ENCODE data around the gene SSUH2.

Gene SSUH2

GRCh38 chr3:8604006-8604405 lies 40.6 kb downstream of the SSUH2 start:
- no peak overlapping the region for H3K27ac ChIP-seq (ENCODE audit: low read depth, low read length)
- no peaks in the 10 kb centered on the region for H3K36me3 ChIP-seq (ENCODE audit: insufficient read depth, low read length)
- no peaks in the 10 kb centered on the region for H3K27me3 ChIP-seq (ENCODE audit: control insufficient read depth in 1 of 2, insufficient read depth in 2 of 2, low read length in 2 of 2)
- H3K4me1 ChIP-seq (ENCODE audit: insufficient read depth, low read length) = peaks cover 12% of the 10 kb centered on the region
- H3K4me3 ChIP-seq (ENCODE audit: low read depth in 1 of 2, low read length in 2 of 2) = no peak overlapping the region
- no peak overlapping the region for H3K9ac ChIP-seq (ENCODE audit: low read length)
- no peaks in the 10 kb centered on the region for H3K9me3 ChIP-seq (ENCODE audit: low read length)

- Histone ChIP-seq H3K36me3 (ENCODE audit: insufficient read depth, low read length) (no peaks in the 10 kb centered on the region), H3K9me3 (ENCODE audit: low read length) (no peaks in the 10 kb centered on the region), H3K4me1 (ENCODE audit: insufficient read depth, low read length) (peaks cover 12% of the 10 kb centered on the region), H3K27ac (ENCODE audit: low read depth, low read length) (no peak overlapping the region), H3K4me3 (ENCODE audit: low read depth in 1 of 2, low read length in 2 of 2) (no peak overlapping the region), H3K9ac (ENCODE audit: low read length) (no peak overlapping the region), H3K27me3 (ENCODE audit: control insufficient read depth in 1 of 2, insufficient read depth in 2 of 2, low read length in 2 of 2) (no peaks in the 10 kb centered on the region)
Observed at GRCh38 chr3:8603115-8603710, 41.4 kb downstream of the SSUH2 start.

- H3K4me1 ChIP-seq (ENCODE audit: insufficient read depth, low read length) = no peaks in the 10 kb centered on the region
- H3K9ac ChIP-seq (ENCODE audit: low read length) = no peak overlapping the region
- no peaks in the 10 kb centered on the region for H3K36me3 ChIP-seq (ENCODE audit: insufficient read depth, low read length)
- no peaks in the 10 kb centered on the region for H3K27me3 ChIP-seq (ENCODE audit: control insufficient read depth in 1 of 2, insufficient read depth in 2 of 2, low read length in 2 of 2)
- H3K9me3 ChIP-seq (ENCODE audit: low read length) = no peaks in the 10 kb centered on the region
- no peak overlapping the region for H3K4me3 ChIP-seq (ENCODE audit: low read depth in 1 of 2, low read length in 2 of 2)
- no peak overlapping the region for H3K27ac ChIP-seq (ENCODE audit: low read depth, low read length)
Observed at GRCh38 chr3:8600457-8600856, 44.1 kb downstream of the SSUH2 start.

GRCh38 chr3:8599146-8599545 lies 45.5 kb downstream of the SSUH2 start:
- Histone ChIP-seq H3K4me1 (ENCODE audit: insufficient read depth, low read length) (no peaks in the 10 kb centered on the region), H3K4me3 (ENCODE audit: low read depth in 1 of 2, low read length in 2 of 2) (no peak overlapping the region), H3K27me3 (ENCODE audit: control insufficient read depth in 1 of 2, insufficient read depth in 2 of 2, low read length in 2 of 2) (no peaks in the 10 kb centered on the region), H3K9me3 (ENCODE audit: low read length) (no peaks in the 10 kb centered on the region), H3K36me3 (ENCODE audit: insufficient read depth, low read length) (no peaks in the 10 kb centered on the region), H3K9ac (ENCODE audit: low read length) (no peak overlapping the region), H3K27ac (ENCODE audit: low read depth, low read length) (no peak overlapping the region)

GRCh38 chr3:8597219-8597853 lies 47.3 kb downstream of the SSUH2 start:
- Histone ChIP-seq H3K36me3 (ENCODE audit: insufficient read depth, low read length) (no peaks in the 10 kb centered on the region), H3K4me1 (ENCODE audit: insufficient read depth, low read length) (no peaks in the 10 kb centered on the region), H3K9me3 (ENCODE audit: low read length) (no peaks in the 10 kb centered on the region), H3K9ac (ENCODE audit: low read length) (no peak overlapping the region), H3K4me3 (ENCODE audit: low read depth in 1 of 2, low read length in 2 of 2) (no peak overlapping the region), H3K27ac (ENCODE audit: low read depth, low read length) (no peak overlapping the region), H3K27me3 (ENCODE audit: control insufficient read depth in 1 of 2, insufficient read depth in 2 of 2, low read length in 2 of 2) (no peaks in the 10 kb centered on the region)

- Histone ChIP-seq H3K27ac (ENCODE audit: low read depth, low read length) (no peak overlapping the region), H3K27me3 (ENCODE audit: control insufficient read depth in 1 of 2, insufficient read depth in 2 of 2, low read length in 2 of 2) (no peaks in the 10 kb centered on the region), H3K4me1 (ENCODE audit: insufficient read depth, low read length) (no peaks in the 10 kb centered on the region), H3K4me3 (ENCODE audit: low read depth in 1 of 2, low read length in 2 of 2) (no peak overlapping the region), H3K9ac (ENCODE audit: low read length) (no peak overlapping the region), H3K9me3 (ENCODE audit: low read length) (no peaks in the 10 kb centered on the region), H3K36me3 (ENCODE audit: insufficient read depth, low read length) (no peaks in the 10 kb centered on the region)
Observed at GRCh38 chr3:8596321-8597218, 48.0 kb downstream of the SSUH2 start.

GRCh38 chr3:8595695-8596115 lies 48.9 kb downstream of the SSUH2 start:
- Histone ChIP-seq H3K9ac (ENCODE audit: low read length) (no peak overlapping the region), H3K4me3 (ENCODE audit: low read depth in 1 of 2, low read length in 2 of 2) (no peak overlapping the region), H3K4me1 (ENCODE audit: insufficient read depth, low read length) (no peaks in the 10 kb centered on the region), H3K9me3 (ENCODE audit: low read length) (no peaks in the 10 kb centered on the region), H3K27me3 (ENCODE audit: control insufficient read depth in 1 of 2, insufficient read depth in 2 of 2, low read length in 2 of 2) (no peaks in the 10 kb centered on the region), H3K27ac (ENCODE audit: low read depth, low read length) (no peak overlapping the region), H3K36me3 (ENCODE audit: insufficient read depth, low read length) (no peaks in the 10 kb centered on the region)

- H3K9me3 ChIP-seq (ENCODE audit: low read length) = no peaks in the 10 kb centered on the region
- no peak overlapping the region for H3K4me3 ChIP-seq (ENCODE audit: low read depth in 1 of 2, low read length in 2 of 2)
- H3K9ac ChIP-seq (ENCODE audit: low read length) = no peak overlapping the region
- no peaks in the 10 kb centered on the region for H3K36me3 ChIP-seq (ENCODE audit: insufficient read depth, low read length)
- no peaks in the 10 kb centered on the region for H3K27me3 ChIP-seq (ENCODE audit: control insufficient read depth in 1 of 2, insufficient read depth in 2 of 2, low read length in 2 of 2)
- H3K4me1 ChIP-seq (ENCODE audit: insufficient read depth, low read length) = no peaks in the 10 kb centered on the region
- H3K27ac ChIP-seq (ENCODE audit: low read depth, low read length) = no peak overlapping the region
Observed at GRCh38 chr3:8595252-8595651, 49.3 kb downstream of the SSUH2 start.

- Histone ChIP-seq H3K9ac (ENCODE audit: low read length) (no peak overlapping the region), H3K27ac (ENCODE audit: low read depth, low read length) (no peak overlapping the region), H3K36me3 (ENCODE audit: insufficient read depth, low read length) (no peaks in the 10 kb centered on the region), H3K4me3 (ENCODE audit: low read depth in 1 of 2, low read length in 2 of 2) (no peak overlapping the region), H3K4me1 (ENCODE audit: insufficient read depth, low read length) (no peaks in the 10 kb centered on the region), H3K9me3 (ENCODE audit: low read length) (no peaks in the 10 kb centered on the region), H3K27me3 (ENCODE audit: control insufficient read depth in 1 of 2, insufficient read depth in 2 of 2, low read length in 2 of 2) (no peaks in the 10 kb centered on the region)
Observed at GRCh38 chr3:8593021-8593827, 51.4 kb downstream of the SSUH2 start.

- Histone ChIP-seq H3K4me1 (ENCODE audit: insufficient read depth, low read length) (no peaks in the 10 kb centered on the region), H3K27ac (ENCODE audit: low read depth, low read length) (no peak overlapping the region)
Observed at GRCh38 chr3:8589880-8590556, 54.6 kb downstream of the SSUH2 start.

More at GRCh38 chr3:8589880-8590556, 54.6 kb downstream of the SSUH2 start:
- Histone ChIP-seq H3K27me3 (ENCODE audit: control insufficient read depth in 1 of 2, insufficient read depth in 2 of 2, low read length in 2 of 2) (no peaks in the 10 kb centered on the region), H3K4me3 (ENCODE audit: low read depth in 1 of 2, low read length in 2 of 2) (no peak overlapping the region), H3K9me3 (ENCODE audit: low read length) (no peaks in the 10 kb centered on the region), H3K36me3 (ENCODE audit: insufficient read depth, low read length) (no peaks in the 10 kb centered on the region), H3K9ac (ENCODE audit: low read length) (no peak overlapping the region)

All from muscle layer of colon (tissue), 2 donors.